ENCODE results near the gene HORMAD2. TPM values are rescaled to one million over a fixed set of nuclear protein-coding genes. Genes with fewer than 3 reads are reported as not detected.

HORMAD2 gene
- total and polyA plus RNA-seq, 9 of the 15 experiments (the other 6 are each of a cell fraction or from before 2014, with no cell fraction given): not detected

- TF ChIP-seq SMARCC2 (IDR thresholded peaks at IDR 0.05; ENCODE audit: low read depth) (no peak), HNRNPL (IDR thresholded peaks at IDR 0.05; ENCODE audit: low read depth, low read length) (no peak)
Measured at GRCh38 chr22:30117256-30117655, 37.0 kb downstream of the HORMAD2 start (continued).

GRCh38 chr22:30118291-30118690 lies 38.0 kb downstream of the HORMAD2 start:
- no TSS peak for BruUV-seq (replicated peaks)
- ATAC-seq (no peak), DNase-seq (ENCODE audit: extremely low read depth in 1 of 4, low spot score in 3 of 4) (no peak), FAIRE-seq (no peak)
- intact Hi-C loops (cut with micrococcal nuclease) (no loop called here), in situ Hi-C loops (cut with MboI) (loop anchor here (25.0 kb wide), 2 partner anchors 269 to 369 kb away; partner anchors contain the start of genes RNF215 and SEC14L2)
- H3K9me3 ChIP-seq (replicated peaks; ENCODE audit: control insufficient read depth, insufficient read depth, low read depth, low read length): no peaks in the 10 kb centered on the region
- H4K20me1 ChIP-seq (replicated peaks; ENCODE audit: control insufficient read depth, insufficient read depth, low read length): no peaks in the 10 kb centered on the region; the same call in 1 of the 2 replicates
- no peak overlapping the region for H2AFZ ChIP-seq (ENCODE audit: low read depth, low read length)
- H3K4me2 ChIP-seq (ENCODE audit: insufficient read depth, low read length): no peak overlapping the region
- no peak for TF ChIP-seq XRCC4 (IDR thresholded peaks at IDR 0.05; ENCODE audit: extremely low read depth, insufficient read depth, insufficient read length)
- no peak for TF ChIP-seq HDAC6 (IDR thresholded peaks at IDR 0.05; ENCODE audit: low read depth, low read length)
- no peak for TF ChIP-seq HINFP (tag; conservative IDR thresholded peaks at IDR 0.05; ENCODE audit: low read depth)
- H3K27ac ChIP-seq (ENCODE audit: extremely low read depth, low read depth, low read length): no peak overlapping the region
- ChIA-PET POLR2A (no interaction called here), CTCF (ENCODE audit: low intra/inter-chr PET ratio) (no interaction called here)
- no peaks in the 10 kb centered on the region for H3K36me3 ChIP-seq (ENCODE audit: control insufficient read depth, insufficient read depth, low read length)
- peaks cover 0 to 6% of the 10 kb centered on the region in 2 experiments; a peak in 3 of 5 replicates for H3K27me3 ChIP-seq (ENCODE audit: control insufficient read depth in 2 of 2, insufficient read depth in 2 of 2, low read length in 2 of 2)
- H3K79me2 ChIP-seq (ENCODE audit: control insufficient read depth, insufficient read depth, low read length): no peaks in the 10 kb centered on the region
- H3K9me1 ChIP-seq (ENCODE audit: control insufficient read depth, insufficient read depth, low read length): no peaks in the 10 kb centered on the region
- no peak overlapping the region for H3K4me3 ChIP-seq
- H3K9ac ChIP-seq (ENCODE audit: insufficient read depth in 1 of 2, low read depth in 2 of 2, low read length in 2 of 2): no peak overlapping the region
- WGBS (ENCODE audit: insufficient coverage, low coverage, missing lambda C conversion rate): 14% methylated on average over 2 of the region's 2 CpGs
- H3K4me1 ChIP-seq (replicated peaks in 1 of 2; ENCODE audit: control insufficient read depth in 2 of 2, insufficient read depth in 2 of 2, low read length in 2 of 2): no peaks in the 10 kb centered on the region
